HG02759 (cell line): ENCODE results near the gene SLC9A2.

ENCODE experiments used
- ATAC-seq: cut with Tn5 transposase; IDR thresholded peaks from one replicate; pipeline ENCODE4 v1.9.1; 2021; ENCODE audit warnings: mild to moderate bottlenecking, moderate library complexity; ENCODE audit not compliant: unreplicated experiment

The SLC9A2 gene

GRCh38 chr2:102669401-102669800 is 50.0 kb downstream of the SLC9A2 start:
- ATAC-seq = no peak

DNA sequence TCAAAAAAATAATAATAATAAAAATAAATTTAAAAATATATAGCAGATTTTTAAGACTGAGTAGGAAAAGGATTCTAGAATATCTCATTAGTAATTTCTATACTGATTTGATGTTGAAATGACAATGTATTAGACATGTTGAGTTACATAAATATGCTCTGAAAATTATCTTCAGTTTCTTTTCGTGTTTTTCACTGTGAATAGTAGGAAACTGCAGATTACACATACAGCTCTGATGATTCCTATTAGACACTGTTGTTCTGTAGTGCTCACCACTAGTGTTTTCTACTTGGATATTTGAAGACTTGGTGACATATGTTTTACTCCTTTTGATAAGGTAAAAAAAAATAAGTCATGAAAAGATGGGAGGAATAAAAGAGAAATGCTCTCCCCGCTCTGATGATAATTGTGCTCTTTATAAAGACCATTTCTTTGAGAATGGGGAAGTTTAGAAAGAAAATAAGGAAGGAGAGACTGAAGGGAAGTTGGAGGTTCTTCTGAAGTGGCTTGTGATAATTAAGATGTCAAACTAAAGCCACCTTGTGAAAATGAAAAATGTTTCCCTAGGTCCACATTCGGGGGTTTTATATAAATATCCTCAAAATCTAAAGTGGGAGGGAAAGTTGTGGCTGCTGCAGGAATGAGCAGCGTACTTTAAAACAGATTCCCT is 52.9 kb downstream of the SLC9A2 start:
- no peak for ATAC-seq

- ATAC-seq = no peak
Observed at GRCh38 chr2:102674370-102674769, 55.0 kb downstream of the SLC9A2 start.

DNA sequence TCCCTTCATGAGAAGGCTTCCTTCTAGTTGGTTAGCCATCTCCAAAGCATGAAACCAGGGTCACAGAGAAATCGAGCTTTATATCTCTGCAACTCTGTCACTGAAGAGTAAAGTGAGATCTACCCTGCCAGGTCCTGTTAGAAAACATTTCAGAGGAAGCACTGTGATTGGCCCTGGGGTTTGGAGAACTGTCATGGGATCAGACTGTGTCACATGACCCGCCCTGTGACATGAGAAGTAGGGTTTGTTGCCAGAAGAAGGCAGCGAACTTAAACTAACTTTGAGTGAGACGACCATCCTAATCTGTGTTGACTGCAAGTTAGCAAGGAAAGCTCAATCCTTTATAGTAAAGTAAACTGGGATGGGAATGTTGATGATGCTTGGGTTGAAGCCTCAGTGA is 55.5 kb downstream of the SLC9A2 start:
- ATAC-seq = no peak

GRCh38 chr2:102677244-102678215 is 58.2 kb downstream of the SLC9A2 start:
- no peak for ATAC-seq

GRCh38 chr2:102678442-102678841 is 59.1 kb downstream of the SLC9A2 start:
- ATAC-seq = no peak

DNA sequence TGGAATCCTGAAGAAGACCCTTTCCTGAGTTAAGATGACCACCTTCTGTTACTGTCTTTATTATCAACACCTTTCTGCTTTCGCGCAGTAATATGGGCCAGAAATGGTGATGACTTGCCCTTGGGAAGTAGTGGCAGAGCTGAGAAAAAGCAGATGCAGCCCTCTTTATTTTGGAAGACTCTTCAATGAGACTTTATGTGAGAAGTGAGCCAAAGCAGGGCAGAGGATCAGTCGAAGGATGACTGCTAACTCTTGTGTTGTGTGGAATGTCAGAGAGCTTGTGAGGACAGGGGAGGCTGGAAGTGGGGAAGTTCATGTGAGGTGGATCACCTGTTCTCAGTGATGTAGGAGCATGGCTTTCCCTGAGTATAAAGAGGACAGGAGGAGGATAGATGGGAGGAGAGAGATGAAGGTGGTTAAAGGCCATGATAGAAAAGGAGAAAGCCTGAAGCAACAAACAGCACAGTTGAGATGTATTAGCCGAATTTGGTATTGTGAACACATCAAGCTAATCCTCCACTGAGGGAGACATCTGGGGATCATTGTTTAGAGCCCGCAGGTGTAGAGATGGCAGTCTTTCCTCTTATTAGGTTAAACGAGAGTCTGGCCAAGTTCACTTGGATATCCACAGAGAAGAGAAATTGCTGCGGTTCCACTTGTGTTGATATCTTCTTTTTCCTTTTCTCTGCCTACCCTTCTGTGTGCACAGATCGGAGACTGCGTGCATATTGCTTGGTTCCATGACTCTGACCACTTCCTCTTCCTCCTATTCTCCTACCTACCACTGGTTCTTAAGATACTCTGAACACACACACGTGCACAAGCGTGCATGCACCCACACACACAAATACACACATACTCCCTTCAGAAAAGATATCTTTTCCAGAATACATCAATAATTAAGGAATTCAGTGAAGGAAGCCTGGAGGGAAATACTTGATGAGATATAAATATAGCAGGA is 67.4 kb downstream of the SLC9A2 start:
- ATAC-seq = no peak

DNA sequence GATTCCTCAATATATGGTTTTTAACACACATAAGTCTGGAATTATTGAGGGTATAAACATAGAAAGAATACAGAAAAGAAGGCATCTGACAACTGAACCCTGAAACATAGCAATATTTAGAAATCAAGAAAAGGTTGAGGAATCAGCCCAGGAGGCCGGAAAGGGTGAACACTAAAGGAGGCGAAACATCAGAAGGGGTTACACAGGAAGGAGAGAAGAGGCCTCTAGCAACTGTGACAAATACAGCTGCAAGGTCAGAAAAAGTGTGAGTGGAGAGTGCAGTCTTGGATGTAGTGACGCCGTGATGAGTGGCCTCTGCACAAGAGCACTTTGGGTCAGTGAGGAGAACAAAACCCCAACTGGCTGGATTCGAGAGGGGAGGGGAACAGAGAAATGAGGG is 70.7 kb downstream of the SLC9A2 start:
- no peak for ATAC-seq

- no peak for ATAC-seq
Observed at GRCh38 chr2:102696463-102696862, 77.1 kb downstream of the SLC9A2 start.

DNA sequence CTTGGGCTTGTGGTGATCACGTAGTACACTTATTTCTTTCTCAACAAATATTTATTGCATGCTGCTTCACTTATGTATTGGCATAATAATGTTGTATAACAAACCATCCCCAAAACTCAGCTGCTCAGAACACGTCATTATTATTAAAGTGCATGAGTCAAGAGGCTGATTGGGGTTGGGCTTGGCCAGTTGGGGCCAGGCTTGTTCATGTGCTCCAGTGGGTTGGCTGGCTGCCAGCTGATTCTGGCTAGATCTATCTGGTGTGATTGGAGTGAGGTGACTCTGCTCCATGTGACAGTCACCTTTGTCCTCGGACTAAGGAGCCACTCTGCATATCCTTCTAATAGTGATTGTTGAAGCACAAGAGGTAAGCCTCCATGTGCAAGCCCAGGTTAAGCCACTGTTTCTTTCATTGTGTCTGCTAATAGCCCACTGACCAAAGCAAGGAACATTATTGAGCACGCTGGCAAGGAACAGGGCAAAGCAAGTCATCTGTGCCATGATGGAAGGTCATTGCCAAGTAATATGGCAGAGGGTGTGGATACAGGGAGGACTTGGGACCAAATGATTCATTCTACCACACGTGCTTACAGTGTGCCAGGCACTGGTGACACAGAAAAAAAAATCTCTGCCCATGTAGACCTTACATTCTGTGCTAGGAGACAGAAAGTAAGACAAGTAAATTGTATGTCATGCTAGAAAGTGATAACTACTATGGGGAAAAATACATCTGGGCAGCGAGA is 79.2 kb downstream of the SLC9A2 start:
- no peak for ATAC-seq

GRCh38 chr2:102703305-102703704 is 84.0 kb downstream of the SLC9A2 start:
- no peak for ATAC-seq

DNA sequence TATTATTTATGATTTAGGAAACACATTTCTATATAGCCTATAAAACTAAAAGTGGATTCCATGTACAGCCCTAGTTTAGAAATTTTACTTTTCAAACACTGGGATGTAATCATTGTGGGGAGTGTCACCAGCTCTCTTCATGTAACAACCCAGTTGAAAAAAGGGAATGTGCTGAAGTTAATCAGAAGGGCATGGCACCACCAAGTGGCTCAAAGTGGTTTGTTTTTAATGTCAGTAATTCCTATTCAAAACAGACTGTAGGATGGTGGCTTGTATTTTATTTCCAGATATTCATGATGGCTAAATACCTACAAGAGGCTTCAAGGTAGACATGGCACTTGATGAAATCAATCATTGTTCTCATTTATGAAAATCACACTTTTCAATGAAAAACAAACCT is 84.4 kb downstream of the SLC9A2 start:
- no peak for ATAC-seq

DNA sequence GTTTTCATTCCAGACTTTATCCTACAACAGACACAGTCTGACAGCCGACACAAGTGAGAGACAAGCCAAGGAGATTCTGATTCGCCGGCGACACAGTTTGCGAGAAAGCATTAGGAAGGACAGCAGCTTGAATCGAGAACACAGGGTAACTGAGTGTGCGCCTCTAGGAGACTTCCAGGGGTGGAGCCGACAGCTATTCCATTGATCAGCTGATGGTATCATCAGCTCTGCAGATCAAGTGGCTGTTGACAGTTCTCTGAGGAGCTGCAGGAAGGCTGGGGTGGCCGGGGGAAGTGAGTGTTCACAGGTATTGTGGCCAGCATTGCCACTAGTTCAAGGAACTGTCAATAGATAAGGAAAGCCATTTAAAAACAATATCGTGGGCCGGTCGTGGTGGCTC is 85.2 kb downstream of the SLC9A2 start:
- ATAC-seq = no peak

DNA sequence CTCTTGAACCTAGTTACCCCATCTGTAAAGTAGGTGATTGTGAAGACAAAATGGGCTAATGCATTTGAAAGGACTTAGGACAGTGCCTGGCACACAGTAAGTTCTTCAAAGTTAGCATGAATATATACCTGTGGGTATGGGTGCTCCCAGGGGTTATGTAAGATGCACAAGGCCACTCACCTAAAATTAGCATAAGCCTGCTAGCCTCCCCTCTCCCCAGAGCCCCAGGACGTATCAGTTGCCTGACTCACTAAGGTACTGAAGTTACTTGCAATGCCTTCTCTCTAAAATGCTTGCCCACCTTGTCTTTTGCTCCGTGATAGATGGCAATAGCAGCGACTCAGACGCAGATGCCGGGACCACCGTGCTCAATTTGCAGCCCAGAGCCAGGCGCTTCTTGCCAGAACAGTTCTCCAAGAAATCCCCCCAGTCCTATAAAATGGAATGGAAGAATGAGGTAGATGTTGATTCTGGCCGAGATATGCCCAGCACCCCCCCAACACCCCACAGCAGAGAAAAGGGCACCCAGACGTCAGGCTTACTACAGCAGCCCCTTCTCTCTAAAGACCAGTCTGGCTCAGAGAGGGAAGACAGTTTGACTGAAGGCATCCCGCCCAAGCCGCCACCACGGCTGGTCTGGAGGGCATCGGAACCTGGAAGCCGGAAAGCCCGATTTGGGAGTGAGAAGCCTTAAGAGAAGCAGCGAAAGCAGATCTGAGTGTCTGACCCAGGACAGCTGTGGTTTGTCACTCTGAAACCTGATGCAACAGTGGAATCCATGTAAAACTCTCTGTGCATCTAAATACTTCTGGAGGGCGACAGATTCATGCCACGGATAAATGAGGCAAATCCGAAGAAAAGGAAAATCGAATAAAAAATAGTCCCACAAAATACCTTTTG is 88.7 kb downstream of the SLC9A2 start:
- ATAC-seq = no peak

DNA sequence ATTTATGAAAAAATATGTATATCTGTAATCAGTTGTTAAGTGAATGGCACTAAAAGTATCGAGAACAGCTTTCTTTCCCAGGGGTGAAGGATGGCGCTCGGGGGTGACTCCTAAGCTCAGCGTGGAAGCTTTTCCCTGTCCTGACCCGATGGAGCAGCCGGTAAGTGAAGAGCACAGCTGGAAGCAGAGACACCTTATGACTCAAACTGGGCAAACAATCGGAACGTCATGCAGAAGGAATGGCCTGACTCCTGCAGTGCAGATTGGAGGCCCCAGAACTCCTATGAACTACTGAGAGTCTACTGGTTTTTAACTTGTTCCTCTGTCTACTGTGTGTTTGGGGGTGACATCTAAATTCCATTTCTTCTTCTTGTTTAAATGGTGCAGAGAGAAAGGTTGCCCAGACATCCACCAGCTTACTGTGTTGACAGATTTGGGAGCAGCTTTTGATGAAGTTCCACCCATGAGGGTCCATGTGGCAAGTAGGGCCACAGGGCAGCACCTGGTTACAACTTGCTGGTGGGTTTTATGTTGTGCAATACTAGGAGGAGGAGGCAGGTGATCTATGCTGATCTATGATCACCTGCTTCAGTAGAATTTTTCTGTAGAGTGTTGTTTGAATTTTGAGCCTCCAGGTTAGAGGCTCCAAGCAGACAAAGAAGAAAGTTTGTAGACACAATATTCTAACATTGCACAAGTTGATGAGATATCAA is 89.7 kb downstream of the SLC9A2 start:
- no peak for ATAC-seq

GRCh38 chr2:102717308-102718018 is 98.1 kb downstream of the SLC9A2 start:
- ATAC-seq = no peak

GRCh38 chr2:102718387-102719316 is 99.3 kb downstream of the SLC9A2 start:
- ATAC-seq = no peak
